ENCODE results near the gene ZNF438.
A peak's percentile ranks its signal among the peaks of the same experiment; 100 is the strongest.

Gene ZNF438

DNA sequence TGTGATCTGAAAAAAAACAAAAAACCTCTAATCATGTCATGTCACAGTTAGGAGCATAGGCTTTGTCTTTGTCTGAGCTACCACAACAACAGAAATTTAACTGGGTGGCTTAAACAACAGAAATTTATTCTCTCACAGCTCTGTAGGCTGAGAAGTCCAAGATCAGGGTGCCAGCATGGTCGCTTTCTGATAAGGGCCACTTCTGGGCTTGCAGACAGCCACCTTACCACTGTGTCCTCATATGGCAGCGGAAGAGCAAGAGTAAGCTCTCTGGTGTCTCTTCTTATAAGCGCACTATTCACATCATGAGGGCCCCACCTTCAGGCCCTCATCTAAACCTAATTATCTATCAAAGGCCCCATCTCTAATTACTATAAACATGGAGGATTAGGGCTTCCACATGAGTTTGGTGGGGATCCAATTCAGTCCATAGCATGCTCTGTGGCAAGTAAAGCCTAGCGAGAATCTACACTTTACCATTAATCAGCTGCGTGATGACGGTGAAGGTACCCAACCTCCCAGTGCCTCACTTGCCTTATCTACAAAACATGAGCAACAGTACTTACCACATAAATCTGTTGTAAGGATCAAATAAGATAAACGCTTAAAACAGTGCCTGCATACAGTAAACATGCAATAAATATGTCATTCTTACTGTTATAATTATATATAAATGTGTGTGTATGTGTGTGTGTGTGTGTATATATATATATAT, 17.3 kb downstream of the ZNF438 start:
- DNase-seq (ENCODE audit: low spot score) = no peak

DNA sequence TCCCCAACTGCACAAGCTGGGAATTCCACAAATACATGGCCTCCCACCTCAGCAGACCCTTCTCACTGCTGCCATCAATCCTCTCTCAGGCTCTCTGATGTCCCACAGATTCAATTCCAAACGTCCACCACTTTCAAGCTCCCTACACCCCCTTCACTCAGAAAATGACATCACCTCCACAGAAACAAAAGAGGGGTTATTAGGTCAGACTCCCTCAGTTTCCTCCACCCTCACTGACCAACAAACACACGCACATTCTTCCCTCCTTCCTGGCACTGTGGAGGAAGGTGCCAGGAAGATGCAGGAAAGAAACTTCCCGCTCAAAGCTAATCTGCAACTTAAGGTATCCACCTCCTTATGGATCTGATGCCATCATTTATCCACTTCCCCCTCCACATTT, 18.3 kb downstream of the ZNF438 start:
- no peak for DNase-seq (ENCODE audit: low spot score)

DNA sequence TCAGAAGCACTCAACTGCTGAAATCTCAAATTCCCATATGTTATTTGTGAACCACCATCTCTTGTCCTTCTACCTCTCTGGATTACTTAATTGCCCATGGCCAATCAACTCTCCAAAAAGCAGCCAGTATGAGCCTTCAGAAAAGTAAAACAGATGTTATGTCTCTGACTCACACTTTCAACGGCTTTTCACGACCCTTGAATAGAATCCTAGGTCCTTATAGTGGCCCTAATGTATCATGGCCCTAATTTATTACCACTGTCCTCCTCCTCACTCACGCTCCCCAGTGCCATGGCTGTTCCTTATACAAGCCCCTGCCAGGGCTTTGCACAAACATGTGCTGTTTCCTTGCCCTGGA, 20.0 kb downstream of the ZNF438 start:
- no peak for DNase-seq (ENCODE audit: low spot score)

DNA sequence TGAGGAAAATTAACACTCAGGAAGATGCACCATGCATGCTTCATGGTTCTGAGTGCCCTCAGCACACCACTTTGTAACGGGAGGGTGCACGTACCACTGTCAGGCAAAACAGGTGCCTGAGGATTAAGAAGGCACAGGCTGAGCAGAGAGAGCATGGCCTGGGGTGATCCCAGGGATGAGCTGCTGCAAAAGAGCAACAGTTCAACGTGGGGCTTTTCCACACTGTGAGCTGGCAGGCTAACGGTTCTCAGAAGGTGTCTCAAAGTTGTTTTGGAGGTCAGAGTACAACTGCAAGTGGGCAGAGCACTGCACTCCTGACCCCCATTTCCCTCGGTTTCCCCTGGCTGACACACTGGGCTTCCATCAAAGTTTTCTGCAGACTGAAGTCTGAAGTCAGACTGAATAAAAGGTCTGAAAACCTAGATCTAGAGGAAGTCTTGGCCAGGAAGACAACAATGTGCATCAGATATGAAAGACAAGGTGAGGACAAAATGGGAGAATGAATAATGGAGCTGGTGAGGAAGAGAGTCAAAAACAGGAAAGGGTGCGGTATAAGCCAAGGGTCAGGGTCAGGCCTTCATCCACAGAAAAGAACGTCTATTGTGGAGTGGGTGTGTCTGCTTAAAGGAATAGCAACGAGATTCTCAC, 20.5 kb downstream of the ZNF438 start:
- DNase-seq (ENCODE audit: low spot score) = peak; percentile 52

DNA sequence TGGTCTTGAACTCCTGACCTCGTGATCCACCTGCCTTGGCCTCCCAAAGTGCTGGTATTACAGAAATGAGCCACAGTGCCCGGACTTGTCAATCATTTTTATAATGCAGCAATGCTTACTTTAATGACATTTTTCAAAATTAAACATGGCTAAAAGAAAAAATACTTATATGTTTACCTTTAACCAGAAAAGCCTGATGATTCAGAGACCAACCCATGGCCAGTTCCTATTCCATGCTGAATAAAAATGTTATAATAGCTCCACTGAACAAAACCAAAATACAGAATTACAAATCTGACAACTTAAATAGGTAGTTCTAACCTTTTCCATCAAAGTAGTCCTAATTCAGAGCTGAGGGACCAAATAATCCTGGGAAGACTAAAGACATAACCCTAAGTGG, 21.6 kb downstream of the ZNF438 start:
- no peak for DNase-seq (ENCODE audit: low spot score)

DNA sequence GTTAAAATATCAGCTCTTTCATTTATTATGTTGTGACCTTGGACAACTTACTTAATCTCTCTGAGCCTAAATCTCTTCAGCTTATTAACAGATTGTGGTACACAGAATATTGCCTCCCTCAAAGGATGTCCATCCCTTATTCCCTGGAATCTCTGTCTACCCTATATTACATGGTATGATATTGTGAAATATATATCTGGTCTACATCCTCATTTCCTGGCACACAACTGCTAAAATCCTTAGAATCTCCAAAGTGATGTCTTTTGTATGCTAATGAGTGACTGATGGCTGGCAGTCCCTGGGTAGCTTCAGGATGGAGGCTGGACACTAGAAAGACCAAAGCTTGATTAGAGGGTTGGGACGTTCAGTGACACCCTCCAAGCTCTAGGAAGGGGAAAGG, 25.8 kb downstream of the ZNF438 start:
- DNase-seq (ENCODE audit: low spot score) = no peak

DNA sequence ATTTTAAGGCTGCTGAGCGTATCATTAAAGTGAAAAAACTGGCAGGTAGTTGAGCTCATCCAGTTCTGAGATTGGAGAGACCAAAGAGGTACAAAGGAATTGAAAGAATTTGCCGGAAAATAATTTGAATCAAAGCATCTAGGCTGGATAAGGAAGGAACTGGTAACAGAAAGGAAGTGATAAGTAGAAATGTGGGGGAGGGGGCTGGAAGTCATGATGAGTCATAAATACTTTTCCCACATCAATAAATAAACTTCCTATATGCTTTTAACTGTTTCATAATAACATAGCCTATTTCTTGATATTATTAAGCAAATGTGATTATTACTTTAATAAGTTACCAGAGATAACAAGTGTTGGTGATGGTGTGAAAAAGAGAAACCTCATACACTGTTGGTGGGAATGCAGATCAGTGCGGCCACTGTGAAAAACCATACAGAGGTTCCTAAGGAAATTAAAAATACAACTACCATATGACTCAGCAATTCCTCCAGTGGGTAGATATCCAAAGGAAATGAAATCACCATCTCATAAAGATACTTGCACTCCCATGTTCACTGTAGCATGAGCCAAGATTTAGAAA, 27.0 kb downstream of the ZNF438 start:
- peak; percentile 44 for DNase-seq (ENCODE audit: low spot score)

DNA sequence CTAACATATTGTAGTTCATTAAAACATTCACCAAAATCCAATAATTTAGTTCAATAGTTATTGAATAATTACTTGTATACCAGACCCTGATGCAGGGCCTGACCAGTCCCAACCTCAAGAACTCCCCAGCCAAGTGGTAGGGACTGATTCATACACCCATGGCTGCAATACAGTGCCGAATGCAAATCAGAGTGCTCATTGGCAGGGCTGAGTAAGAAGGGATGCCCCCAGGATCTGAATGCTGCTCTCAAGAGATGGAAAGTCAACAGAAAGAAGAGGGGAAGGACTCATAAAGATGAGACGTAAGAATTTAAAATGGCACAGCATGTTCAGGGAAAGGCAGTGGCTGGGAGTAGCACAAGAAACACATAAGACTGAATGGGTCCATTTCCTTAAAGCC, 29.9 kb downstream of the ZNF438 start:
- peak; percentile 55 for DNase-seq (ENCODE audit: low spot score)

DNA sequence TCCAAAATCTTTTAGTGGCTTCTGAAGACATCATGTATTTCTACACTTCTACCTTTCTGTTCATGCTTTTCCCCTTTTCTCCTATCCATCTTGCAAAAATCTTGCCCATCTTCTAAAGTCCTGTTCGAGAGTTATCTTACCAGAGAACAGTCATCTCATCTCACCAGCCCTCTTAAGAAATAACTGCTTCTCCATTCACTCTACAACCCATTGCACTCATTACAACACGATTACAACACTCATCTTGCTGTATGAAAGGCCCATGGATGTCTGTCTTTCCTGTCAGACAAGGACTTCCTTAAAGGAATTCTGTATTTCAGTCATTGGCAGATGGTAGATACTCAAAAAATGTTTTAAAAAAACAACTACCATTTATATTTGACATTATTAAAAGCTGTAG, 30.8 kb downstream of the ZNF438 start:
- DNase-seq (ENCODE audit: low spot score) = no peak

DNA sequence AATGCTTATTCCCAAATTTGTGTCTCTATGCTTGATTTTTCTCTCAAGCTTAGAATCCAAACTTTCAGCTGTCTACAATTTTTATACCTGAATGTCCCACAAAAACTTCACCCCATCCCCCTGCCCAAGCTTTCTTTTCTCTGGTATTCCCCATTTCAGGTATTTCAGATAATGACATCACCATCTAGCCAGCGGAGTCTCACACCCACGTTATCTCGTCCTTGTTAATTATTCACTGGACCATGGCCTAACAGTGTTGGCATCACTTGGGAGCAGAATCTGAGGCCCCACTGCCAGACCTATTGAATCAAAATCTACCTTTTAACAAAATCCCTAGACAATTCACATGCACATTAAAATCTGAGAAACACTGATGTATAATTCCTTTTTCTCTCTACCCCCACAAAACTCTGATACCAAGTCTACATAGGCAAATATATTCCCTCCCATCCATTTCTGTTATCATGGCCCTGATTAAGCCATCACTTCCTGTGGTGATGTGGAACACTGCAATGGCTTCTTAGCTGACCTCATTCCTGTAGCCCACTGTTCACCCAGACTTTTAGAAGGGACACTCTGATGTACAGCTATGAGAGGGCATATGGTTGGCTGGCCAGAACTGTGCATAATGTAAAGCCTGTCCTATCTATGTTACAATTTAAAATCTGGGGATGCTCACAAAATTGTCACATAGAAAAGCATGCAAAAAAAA, 31.4 kb downstream of the ZNF438 start:
- peak; percentile 55 for DNase-seq (ENCODE audit: low spot score)

DNA sequence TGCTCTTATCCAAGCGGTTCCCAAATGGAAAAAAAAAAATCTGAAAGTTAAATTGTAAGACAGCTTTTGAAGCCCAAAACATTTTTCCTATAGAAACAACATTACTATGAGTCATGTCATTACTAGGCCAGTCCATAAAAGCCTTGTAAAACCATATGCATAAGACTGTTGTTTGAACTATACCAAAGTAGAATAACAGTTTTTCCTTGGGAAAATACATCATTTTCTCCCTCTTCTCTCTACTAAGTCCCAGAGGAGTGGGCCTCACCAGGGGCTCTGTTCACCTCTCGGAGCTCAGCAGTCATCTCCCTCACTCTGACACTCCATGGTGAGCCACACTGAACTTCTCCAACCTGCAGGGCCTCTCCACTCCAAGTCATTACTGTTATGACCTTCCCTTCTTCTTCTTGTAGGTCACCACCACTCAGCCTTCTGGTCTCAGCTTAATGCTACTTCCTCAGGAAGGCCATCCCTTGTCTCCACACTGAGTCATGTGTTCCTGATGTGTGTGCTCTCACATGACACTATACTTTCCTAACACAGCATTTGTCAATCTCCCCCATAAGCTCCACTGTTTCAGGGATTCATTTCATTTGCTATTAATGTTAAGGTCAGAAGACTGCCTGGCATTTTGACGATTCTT, 32.5 kb downstream of the ZNF438 start:
- peak; percentile 61 for DNase-seq (ENCODE audit: low spot score)

DNA sequence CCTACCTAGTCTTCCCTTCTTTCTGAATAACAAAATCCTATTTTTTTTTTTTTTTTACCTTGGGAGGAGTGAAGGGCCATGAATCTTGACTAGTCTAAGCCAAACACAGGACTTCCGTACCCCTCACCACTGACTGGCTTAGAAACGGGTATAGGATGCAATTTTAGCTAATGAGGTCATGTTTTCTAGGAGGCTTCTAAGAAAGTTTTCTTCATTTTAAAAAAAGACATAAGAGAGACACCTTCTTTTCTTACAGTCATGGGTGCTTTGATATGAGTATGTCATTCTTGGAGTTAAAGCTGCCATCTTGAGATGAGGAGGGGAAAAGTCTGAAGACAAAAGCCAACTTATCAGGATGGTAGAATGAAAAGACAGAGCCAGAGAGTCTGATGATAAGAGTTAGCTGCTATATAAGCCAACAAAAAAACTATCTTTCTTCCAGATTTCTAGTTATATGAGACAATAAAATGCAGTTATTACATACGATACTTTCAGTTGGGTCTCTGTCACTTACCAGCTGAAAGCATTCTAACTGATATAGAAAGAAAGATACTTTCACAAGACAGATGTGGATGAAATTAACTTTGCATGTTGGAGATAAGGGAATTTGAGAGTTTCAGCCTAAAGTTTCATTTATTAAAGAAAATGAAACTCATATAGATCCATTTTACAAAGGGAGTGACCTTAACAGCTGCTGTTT, 34.0 kb downstream of the ZNF438 start:
- no peak for DNase-seq (ENCODE audit: low spot score)

DNA sequence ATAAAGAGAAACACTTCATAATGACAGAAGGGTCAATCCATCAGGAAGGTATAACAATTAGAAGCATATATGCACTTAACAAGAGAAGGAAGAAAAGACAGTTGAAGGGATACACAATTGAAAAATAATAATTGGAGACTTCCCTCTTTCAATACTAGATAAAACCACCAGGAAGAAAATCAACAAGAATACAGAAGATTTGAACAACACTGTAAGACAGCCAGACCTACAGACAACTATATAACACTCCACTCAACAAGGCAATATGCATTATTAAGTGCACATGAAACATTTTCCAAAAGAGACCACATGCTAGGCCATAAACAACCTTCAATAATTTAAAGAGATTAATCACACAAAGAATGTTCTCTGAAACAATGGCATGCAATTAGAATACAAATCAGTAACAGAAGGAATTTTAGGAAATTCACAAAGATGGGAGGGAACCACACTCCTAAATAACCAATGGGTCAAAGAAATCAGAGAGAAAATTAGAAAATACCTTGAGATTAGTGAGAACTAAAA, 35.1 kb downstream of the ZNF438 start:
- DNase-seq (ENCODE audit: low spot score) = no peak

DNA sequence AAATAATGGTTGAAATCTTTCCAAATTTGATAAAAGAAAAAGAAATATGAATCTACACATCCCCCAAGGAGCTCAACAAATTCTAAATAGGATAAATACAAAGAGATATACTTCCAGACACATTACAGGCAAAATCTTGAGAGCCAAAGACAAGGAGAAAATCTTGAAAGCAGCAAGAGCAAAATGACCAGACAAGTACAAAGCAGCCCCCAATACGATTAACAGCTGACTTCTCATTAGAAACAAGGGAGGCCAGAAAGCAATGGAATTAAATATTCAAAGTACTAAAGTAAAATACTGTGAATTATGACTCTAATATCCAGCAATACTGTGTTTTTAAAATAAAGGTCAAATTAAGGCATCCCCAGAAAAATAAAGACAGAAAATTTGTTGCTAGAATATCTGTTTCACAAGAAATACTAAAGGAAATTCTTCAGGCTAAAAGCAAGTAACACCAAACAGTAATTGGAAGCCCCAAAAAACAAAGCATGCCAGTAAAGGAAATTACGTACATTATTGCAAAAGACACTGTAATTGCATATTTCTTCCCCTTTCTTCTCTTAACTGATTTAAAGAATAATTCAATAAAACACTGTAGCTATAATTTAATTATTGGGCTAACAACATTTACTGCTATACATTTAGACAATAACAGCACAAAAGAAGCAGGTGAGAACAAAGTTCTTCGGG, 36.4 kb downstream of the ZNF438 start:
- DNase-seq (ENCODE audit: low spot score) = no peak

DNA sequence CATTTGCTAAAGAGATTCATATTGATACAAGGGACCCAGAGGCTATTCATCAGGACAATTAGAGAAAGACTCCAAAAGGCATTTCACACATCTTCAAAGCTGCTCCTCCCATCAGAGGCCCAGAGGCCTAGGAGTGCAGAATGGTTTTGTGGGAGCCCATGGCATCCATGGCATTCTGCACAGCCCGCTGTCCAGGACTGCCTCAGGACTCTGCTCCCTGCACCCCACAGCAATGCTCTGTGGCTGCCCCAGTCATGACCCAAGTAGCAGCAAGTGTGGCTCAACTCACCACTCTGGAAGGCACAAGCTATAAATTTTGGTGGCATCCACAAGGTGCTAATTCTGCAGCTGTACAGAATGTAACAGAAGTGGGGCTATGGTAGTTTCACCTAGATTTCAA, 38.5 kb downstream of the ZNF438 start:
- no peak for DNase-seq (ENCODE audit: low spot score)

DNA sequence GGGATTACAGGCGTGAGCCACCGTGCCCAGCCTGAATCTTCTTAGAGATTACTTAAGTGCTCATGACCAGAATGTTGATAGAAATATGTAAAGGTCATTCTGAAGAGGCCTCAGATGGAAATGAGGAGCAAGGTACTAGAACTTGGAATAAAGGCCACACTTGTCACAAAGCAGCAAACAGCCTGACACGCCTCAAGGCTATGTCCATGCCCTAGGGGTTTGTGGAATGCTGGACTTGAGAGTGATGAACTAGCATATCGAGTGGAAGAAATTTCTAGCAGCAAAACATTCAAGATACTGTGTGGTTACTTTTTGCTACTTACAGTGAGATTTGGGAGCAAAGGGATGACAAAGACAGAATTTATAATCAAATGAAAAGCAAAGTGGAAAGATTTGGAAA, 39.0 kb downstream of the ZNF438 start:
- no peak for DNase-seq (ENCODE audit: low spot score)

DNA sequence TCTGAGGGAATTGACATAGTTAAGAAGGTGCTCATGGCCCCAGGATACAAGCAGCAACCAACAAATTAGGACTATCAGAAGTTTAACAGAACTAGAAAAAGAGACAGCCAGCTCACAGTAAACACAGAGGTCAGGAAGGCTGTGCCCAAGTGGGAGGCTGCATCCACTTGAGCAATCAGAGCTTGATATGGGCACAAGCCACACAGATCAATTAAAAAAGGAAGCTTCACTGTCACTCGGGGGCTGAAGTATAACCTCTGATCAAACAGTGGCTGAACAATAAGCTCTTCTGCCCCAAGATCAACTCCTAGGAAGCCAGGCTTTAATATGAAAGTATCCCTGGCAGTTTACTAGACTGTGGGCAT, 40.0 kb downstream of the ZNF438 start:
- no peak for DNase-seq (ENCODE audit: low spot score)

DNA sequence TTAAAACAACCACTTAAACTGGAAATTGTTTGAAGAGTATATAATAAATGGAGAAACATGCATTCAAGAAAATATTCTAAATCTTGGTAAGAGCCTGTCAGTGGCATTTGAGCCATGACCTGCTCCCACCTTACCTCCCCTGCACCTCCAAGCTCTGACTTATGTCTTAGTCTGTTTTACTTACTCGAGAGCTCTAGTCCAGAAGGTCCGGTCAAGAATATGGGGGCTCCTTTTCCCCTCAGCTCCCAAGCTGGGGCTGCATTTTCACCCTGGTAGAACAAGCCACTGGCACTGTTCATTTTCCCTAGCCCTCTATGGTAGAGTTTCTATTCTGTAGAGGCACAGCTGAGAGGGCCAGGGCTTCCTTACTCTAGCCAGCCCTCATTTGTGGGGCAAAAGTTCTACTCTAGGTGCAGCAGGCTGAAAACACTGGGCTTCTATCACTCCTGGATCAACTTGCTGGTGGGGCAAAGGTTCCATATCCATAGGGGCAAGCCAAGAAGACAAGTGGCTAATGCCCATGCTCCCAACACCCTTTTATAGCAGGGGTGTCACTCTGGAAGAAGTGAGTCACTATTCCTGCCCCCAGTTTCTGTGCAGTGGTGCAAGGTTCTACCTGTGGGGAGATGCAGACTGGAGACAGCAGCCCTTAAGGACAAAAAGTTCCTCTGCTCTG, 40.6 kb downstream of the ZNF438 start:
- DNase-seq (ENCODE audit: low spot score) = no peak

DNA sequence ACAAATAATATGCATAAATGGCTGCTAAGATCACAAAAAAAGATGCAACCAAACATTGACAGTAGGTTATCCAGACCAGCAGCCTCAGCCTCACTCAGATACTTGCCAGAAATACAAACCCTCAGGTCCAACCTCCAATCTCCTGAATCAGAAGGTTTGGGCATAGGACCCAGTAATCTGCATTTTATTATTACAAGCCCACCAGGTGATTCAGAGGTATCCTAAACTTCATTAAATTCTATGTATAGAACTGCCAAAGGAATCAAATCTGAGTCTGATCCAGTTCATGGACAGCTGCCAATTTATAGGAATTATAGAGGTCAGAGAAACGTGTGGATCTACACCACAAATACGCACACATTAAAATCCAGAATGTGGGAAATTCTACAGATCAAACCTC, 41.3 kb downstream of the ZNF438 start:
- no peak for DNase-seq (ENCODE audit: low spot score)

DNA sequence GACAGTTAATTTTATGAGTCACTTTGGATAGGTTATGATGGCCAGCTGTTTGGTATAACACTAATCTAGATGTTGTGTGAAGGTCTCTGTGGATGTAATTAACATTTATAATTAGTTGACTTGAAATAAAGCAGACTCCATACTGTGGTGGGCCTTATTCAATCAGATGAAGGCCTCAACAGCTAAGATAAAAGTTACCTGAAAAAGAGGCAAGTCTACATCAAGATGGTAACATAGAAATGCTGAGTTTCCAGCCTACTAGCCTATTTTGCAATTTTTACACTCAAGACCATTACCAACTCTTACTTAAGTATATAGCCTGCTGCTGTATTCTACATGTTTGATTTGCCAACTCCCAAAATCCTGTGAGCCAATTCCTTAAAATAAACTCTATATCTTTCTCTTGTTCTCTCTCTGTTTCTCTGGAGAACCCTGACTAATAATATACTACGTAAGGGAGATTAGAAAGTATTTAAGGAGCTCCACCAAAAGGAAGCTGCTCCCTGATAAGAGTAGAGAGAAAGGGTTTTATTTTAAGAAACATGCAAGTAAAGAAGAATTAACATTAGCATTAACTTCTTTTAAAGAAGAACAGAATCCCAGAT, 42.7 kb downstream of the ZNF438 start:
- no peak for DNase-seq (ENCODE audit: low spot score)
